ENCODE measurements around the gene GPR42. TPM values are rescaled to one million over a fixed set of nuclear protein-coding genes. Genes with fewer than 3 reads are reported as not detected.

Gene GPR42
- total RNA-seq, 1 donor from 2014 or later = not detected

- no peak for TF ChIP-seq CTCF (IDR thresholded peaks at IDR 0.05)
- no peaks in the 10 kb centered on the region for H3K4me1 Mint-ChIP-seq (ENCODE audit: low read depth)
- peaks cover 9% of the 10 kb centered on the region for H3K9me3 Mint-ChIP-seq (ENCODE audit: low read depth)
- no peak overlapping the region for H3K27ac Mint-ChIP-seq (ENCODE audit: unreplicated experiment)
- H3K27me3 Mint-ChIP-seq (ENCODE audit: low read depth) = peaks cover 6% of the 10 kb centered on the region
- no peaks in the 10 kb centered on the region for H3K36me3 Mint-ChIP-seq (ENCODE audit: low read depth)
- DNase-seq (ENCODE audit: low spot score) = no peak
- no peak overlapping the region for H3K4me3 Mint-ChIP-seq (ENCODE audit: unreplicated experiment)
Measured at GRCh38 chr19:35388277-35389054, 17.6 kb downstream of the GPR42 start.

GRCh38 chr19:35389192-35389861, 18.5 kb downstream of the GPR42 start:
- Mint-ChIP-seq H3K9me3 (ENCODE audit: low read depth) (peaks cover 9% of the 10 kb centered on the region), H3K36me3 (ENCODE audit: low read depth) (no peaks in the 10 kb centered on the region), H3K4me1 (ENCODE audit: low read depth) (no peaks in the 10 kb centered on the region), H3K27me3 (ENCODE audit: low read depth) (peaks cover 6% of the 10 kb centered on the region), H3K27ac (ENCODE audit: unreplicated experiment) (no peak overlapping the region), H3K4me3 (ENCODE audit: unreplicated experiment) (no peak overlapping the region)
- DNase-seq (ENCODE audit: low spot score) = no peak
- no peak for TF ChIP-seq CTCF (IDR thresholded peaks at IDR 0.05)

- no peak for TF ChIP-seq CTCF (IDR thresholded peaks at IDR 0.05)
- H3K27ac Mint-ChIP-seq (ENCODE audit: unreplicated experiment) = no peak overlapping the region
- H3K27me3 Mint-ChIP-seq (ENCODE audit: low read depth) = peaks cover 6% of the 10 kb centered on the region
- H3K9me3 Mint-ChIP-seq (ENCODE audit: low read depth) = no peaks in the 10 kb centered on the region
- H3K36me3 Mint-ChIP-seq (ENCODE audit: low read depth) = no peaks in the 10 kb centered on the region
- no peaks in the 10 kb centered on the region for H3K4me1 Mint-ChIP-seq (ENCODE audit: low read depth)
- H3K4me3 Mint-ChIP-seq (ENCODE audit: unreplicated experiment) = no peak overlapping the region
- no peak for DNase-seq (ENCODE audit: low spot score)
Measured at GRCh38 chr19:35392742-35393715, 22.2 kb downstream of the GPR42 start.

- peaks cover 7% of the 10 kb centered on the region for H3K27me3 Mint-ChIP-seq (ENCODE audit: low read depth)
- no peaks in the 10 kb centered on the region for H3K9me3 Mint-ChIP-seq (ENCODE audit: low read depth)
- TF ChIP-seq CTCF (IDR thresholded peaks at IDR 0.05) = no peak
- H3K27ac Mint-ChIP-seq (ENCODE audit: unreplicated experiment) = no peak overlapping the region
- no peaks in the 10 kb centered on the region for H3K36me3 Mint-ChIP-seq (ENCODE audit: low read depth)
- no peak overlapping the region for H3K4me3 Mint-ChIP-seq (ENCODE audit: unreplicated experiment)
- no peaks in the 10 kb centered on the region for H3K4me1 Mint-ChIP-seq (ENCODE audit: low read depth)
- no peak for DNase-seq (ENCODE audit: low spot score)
Measured at GRCh38 chr19:35395382-35396199, 24.7 kb downstream of the GPR42 start.

Data from chondrocyte (in vitro differentiated cells).